Endothelial cell of umbilical vein (primary cell): Measurements from ENCODE around the gene EXOC6B. TPM values are rescaled to one million over a fixed set of nuclear protein-coding genes. Genes with fewer than 3 reads are reported as not detected.

Experiments
- BruUV-seq: library from RNA; stranded (reverse); fragments of 400-500 nt; replicated peaks from 2 replicates; lab custom pipeline; 2021; lab: Mats Ljungman, UMichigan
- CTCF ChIA-PET: fragments of 300-600, 350-600 bp; sonication (Branson Sonifier 250); formaldehyde crosslinking; loops from one replicate; lab custom pipeline; 2021; ENCODE audit warnings: antibody characterized with exemption, inconsistent platforms; lab: Charles Lee
- POLR2A ChIA-PET: fragments of 300-600, 350-600 bp; sonication (Branson Sonifier 250); formaldehyde crosslinking; loops from one replicate; lab custom pipeline; 2021; ENCODE audit warnings: antibody characterized with exemption, inconsistent platforms; lab: Charles Lee
- DNase-seq: peaks from one replicate; pipeline ENCODE4 v3.0.0-alpha.2; 2011; ENCODE audit warnings: low read depth, low spot score
- FAIRE-seq: peaks from 2 replicates; lab custom pipeline; 2011; peaks lifted over from hg19 to GRCh38; lab: Jason Lieb, UNC
- H2AFZ ChIP-seq: 2 replicates; pipeline ENCODE4 v1.6.0; 2012; ENCODE audit warnings: low read depth, low read length, control low read depth, inconsistent platforms
- H3K27ac ChIP-seq: 2 replicates; pipeline ENCODE4 v1.5.1; 2011; ENCODE audit warnings: low read depth, mild to moderate bottlenecking, control low read depth, low read length, moderate library complexity; ENCODE audit not compliant: insufficient read depth
- H3K27me3 ChIP-seq, 2 experiments: 2 replicates each; pipeline versions ENCODE4 v1.6.0 to v1.6.1; 2011; ENCODE audit warnings: low read length in 2 of 2, mixed read lengths in 1 of 2; ENCODE audit not compliant: control insufficient read depth in 2 of 2, insufficient read depth in 2 of 2
- H3K36me3 ChIP-seq, 2 experiments: 2 replicates in 1 of 2; 3 replicates in 1 of 2; pipeline ENCODE4 v1.5.1; 2011; ENCODE audit warnings: low read length in 2 of 2, mild to moderate bottlenecking in 1 of 2, moderate library complexity in 1 of 2; ENCODE audit not compliant: control insufficient read depth in 2 of 2, insufficient read depth in 2 of 2; ENCODE audit errors: extremely low read depth in 1 of 2
- H3K4me1 ChIP-seq: 3 replicates; pipeline ENCODE4 v1.5.1; 2011; ENCODE audit warnings: mild to moderate bottlenecking, low read length; ENCODE audit not compliant: control insufficient read depth, insufficient read depth; ENCODE audit errors: extremely low read depth
- H3K4me2 ChIP-seq: 2 replicates; pipeline ENCODE4 v1.6.1; 2011; ENCODE audit warnings: low read length, control low read depth, mixed read lengths; ENCODE audit not compliant: insufficient read depth
- H3K4me3 ChIP-seq, 3 experiments: fragments of 200-600 bp in 1 of 3; sonication (generic), shearing (Covaris generic) in 1 of 3; replicated peaks in 1 of 3; 2 replicates each; pipeline ENCODE4 v1.5.1; 2011 to 2016; ENCODE audit warnings: control low read depth in 3 of 3, low read length in 3 of 3, mild to moderate bottlenecking in 2 of 3, inconsistent platforms in 1 of 3, low read depth in 1 of 3, moderate library complexity in 1 of 3; ENCODE audit not compliant: insufficient read depth in 1 of 3
- H3K79me2 ChIP-seq: 2 replicates; pipeline ENCODE4 v1.6.0; 2012; ENCODE audit warnings: low read length, inconsistent platforms; ENCODE audit not compliant: control insufficient read depth, insufficient read depth
- H3K9ac ChIP-seq: replicated peaks from 2 replicates; pipeline ENCODE3; 2011; ENCODE audit warnings: low read length, control low read depth; ENCODE audit not compliant: insufficient read depth; ENCODE audit errors: extremely low read depth
- H3K9me1 ChIP-seq: replicated peaks from 3 replicates; pipeline ENCODE4 v1.6.0; 2011; ENCODE audit warnings: mild to moderate bottlenecking, low read length; ENCODE audit not compliant: control insufficient read depth, insufficient read depth; ENCODE audit errors: extremely low read depth
- H3K9me3 ChIP-seq: replicated peaks from 2 replicates; pipeline ENCODE4 v1.5.1; 2012; ENCODE audit warnings: low read length, inconsistent platforms; ENCODE audit not compliant: control insufficient read depth, insufficient read depth
- H4K20me1 ChIP-seq: replicated peaks from 2 replicates; pipeline ENCODE3; 2011; ENCODE audit warnings: mild to moderate bottlenecking, low read length; ENCODE audit not compliant: control insufficient read depth, insufficient read depth; ENCODE audit errors: extremely low read depth
- CTCF ChIP-seq, 2 donors: IDR thresholded peaks; 1 replicate in 1 of 2; 2 replicates in 1 of 2; pipeline ENCODE4 v1.5.1; 2011; ENCODE audit warnings: low read length in 2 of 2, mild to moderate bottlenecking in 2 of 2, moderate library complexity in 2 of 2, control low read depth in 1 of 2, inconsistent platforms in 1 of 2, low read depth in 1 of 2; ENCODE audit not compliant: insufficient read depth in 1 of 2; ENCODE audit errors: extremely low read depth in 1 of 2
- EZH2 ChIP-seq: IDR thresholded peaks from 2 replicates; pipeline ENCODE4 v1.6.1; 2012; ENCODE audit warnings: borderline replicate concordance, low read depth, mild to moderate bottlenecking, moderate library complexity, low read length, inconsistent platforms; ENCODE audit not compliant: severe bottlenecking
- FOS ChIP-seq: IDR thresholded peaks from 2 replicates; pipeline ENCODE4 v1.6.1; 2011; ENCODE audit warnings: mild to moderate bottlenecking, low read length, moderate library complexity, borderline replicate concordance; ENCODE audit not compliant: insufficient read depth
- GATA2 ChIP-seq: IDR thresholded peaks from 2 replicates; pipeline ENCODE4 v1.7.0; 2011; ENCODE audit warnings: low read depth, mild to moderate bottlenecking, moderate library complexity, mixed read lengths, low read length; ENCODE audit not compliant: insufficient read length, insufficient read depth
- JUN ChIP-seq: IDR thresholded peaks from 2 replicates; pipeline ENCODE4 v1.6.1; 2011; ENCODE audit warnings: borderline replicate concordance, low read depth; ENCODE audit not compliant: insufficient read length, insufficient read depth
- MAX ChIP-seq: IDR thresholded peaks from 2 replicates; pipeline ENCODE4 v1.6.1; 2011; ENCODE audit not compliant: insufficient read depth, insufficient read length
- MYC ChIP-seq: IDR thresholded peaks from one replicate; pipeline ENCODE4 v1.6.1; 2011; ENCODE audit warnings: mild to moderate bottlenecking, low read depth, low read length
- POLR2A ChIP-seq: IDR thresholded peaks from 2 replicates; pipeline ENCODE4 v1.6.1; 2012; ENCODE audit warnings: low read depth, mild to moderate bottlenecking, control low read depth, low read length
- POLR2AphosphoS5 ChIP-seq: IDR thresholded peaks from 2 replicates; pipeline ENCODE4 v1.6.1; 2012; ENCODE audit warnings: low read depth, mild to moderate bottlenecking, control low read depth, low read length, moderate library complexity; ENCODE audit not compliant: insufficient read depth
- dilution Hi-C: fragments of 300-500 bp; cut with MboI; formaldehyde crosslinking; loops from one replicate; pipeline ENCODE4 v1.15.0; 2019; ENCODE audit warnings: low sequenced_read_pairs; ENCODE audit not compliant: extremely low pct_ligation_motif_present
- intact Hi-C: fragments of 100-400 bp; cut with micrococcal nuclease; formaldehyde crosslinking; loops from one replicate; pipeline ENCODE4 v1.10.0; 2022
- polyA plus RNA-seq, 4 experiments: library from polyadenylated mRNA; depleted of rRNA in 3 of 4; stranded (reverse) in 3 of 4; unstranded in 1 of 4; fragments of >200 nt; gene quantifications; 2 replicates each; pipeline versions ENCODE4 v1.2.1 to v1.2.3, GENCODE V29; 2011 to 2012; ENCODE audit warnings: missing spikeins in 1 of 4
- total RNA-seq: library from RNA; stranded (reverse); gene quantifications from 2 replicates; pipeline ENCODE4 v1.2.3, GENCODE V29; 2021

The EXOC6B gene
- total and polyA plus RNA-seq, 2 donors (not counting 3 experiments of a cell fraction or from before 2014, with no cell fraction given), result 10.8 to 34.8 TPM

- TF ChIP-seq JUN (peak; percentile 57), MYC (no peak), GATA2 (no peak), POLR2AphosphoS5 (no peak), FOS (peak; percentile 37), MAX (peak; percentile 6), POLR2A (no peak), EZH2 (no peak), CTCF (IDR thresholded peaks at IDR 0.05; ENCODE audit: extremely low read depth in 1 of 2, insufficient read depth in 1 of 2, low read depth in 1 of 2, low read length in 2 of 2) (no peak)
- no TSS peak for BruUV-seq
- DNase-seq (peak; percentile 60), FAIRE-seq (no peak)
- intact Hi-C loops (loop anchor here (2.0 kb wide), 1 partner anchor 43 kb away; no protein-coding TSS in a partner anchor), dilution Hi-C loops (no loop called here)
- Histone ChIP-seq H3K27ac (no peak overlapping the region), H3K4me2 (no peak overlapping the region), H3K79me2 (no peaks in the 10 kb centered on the region), H3K9me1 (no peaks in the 10 kb centered on the region), H3K4me3 (no peak overlapping the region), H4K20me1 (no peaks in the 10 kb centered on the region), H2AFZ (no peak overlapping the region), H3K9ac (no peak overlapping the region), H3K4me1 (peaks cover 38% of the 10 kb centered on the region), H3K9me3 (no peaks in the 10 kb centered on the region), H3K27me3 (no peaks in the 10 kb centered on the region), H3K36me3 (no peaks in the 10 kb centered on the region)
- ChIA-PET POLR2A (no interaction called here), CTCF (interaction anchor here (1.2 to 2.4 kb wide), 6 partner anchors 7 to 105 kb away, joined by 3 to 16 read pairs (median 10); partner anchors contain the start of gene SPR)
Measured at GRCh38 chr2:72781480-72781879, 44.4 kb downstream of the EXOC6B start.
